Measurements from ENCODE around the gene IFITM5.

IFITM5 gene

DNA sequence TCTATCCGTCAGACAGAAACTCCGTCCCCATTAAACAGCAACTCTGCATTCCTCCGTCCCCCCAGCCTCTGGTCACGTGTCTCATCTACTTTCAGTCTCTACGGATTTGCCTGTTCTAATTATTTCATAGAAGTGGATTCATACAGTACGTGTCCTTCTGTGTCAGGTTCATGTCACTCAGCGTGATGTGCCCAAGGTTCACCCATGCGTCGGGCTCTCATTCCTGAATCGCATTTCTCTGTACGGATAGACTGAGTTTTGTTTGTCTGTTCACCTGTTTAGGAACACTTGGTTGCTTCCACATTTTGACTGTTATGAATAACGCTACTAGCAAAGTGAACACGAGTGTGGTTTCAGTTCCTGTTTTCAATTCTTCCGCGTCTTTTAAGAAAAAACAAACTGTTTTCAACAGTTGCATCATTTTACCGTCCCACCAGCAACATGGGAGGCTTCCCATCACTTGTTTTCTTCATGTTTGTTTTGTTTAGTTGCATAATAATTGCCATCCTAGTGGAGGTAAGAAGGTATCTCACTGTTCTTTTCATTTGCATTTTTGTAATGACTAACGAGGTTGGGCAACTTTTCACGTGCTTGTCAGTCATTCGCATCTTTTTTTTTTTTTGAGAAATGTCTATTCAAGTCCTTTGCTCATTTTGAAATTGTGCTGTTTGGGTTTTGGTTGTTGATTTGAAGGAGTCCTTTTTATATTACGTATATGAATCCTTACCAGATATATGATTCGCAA is 30.0 kb downstream of the IFITM5 start:
- no peak for DNase-seq

GRCh38 chr11:268716-269145 is 30.6 kb downstream of the IFITM5 start:
- peak in 8 of 56 donors; percentile 13 to 32 (median 22) for DNase-seq

- no peak for DNase-seq
Measured at GRCh38 chr11:267491-267994, 31.8 kb downstream of the IFITM5 start.

DNA sequence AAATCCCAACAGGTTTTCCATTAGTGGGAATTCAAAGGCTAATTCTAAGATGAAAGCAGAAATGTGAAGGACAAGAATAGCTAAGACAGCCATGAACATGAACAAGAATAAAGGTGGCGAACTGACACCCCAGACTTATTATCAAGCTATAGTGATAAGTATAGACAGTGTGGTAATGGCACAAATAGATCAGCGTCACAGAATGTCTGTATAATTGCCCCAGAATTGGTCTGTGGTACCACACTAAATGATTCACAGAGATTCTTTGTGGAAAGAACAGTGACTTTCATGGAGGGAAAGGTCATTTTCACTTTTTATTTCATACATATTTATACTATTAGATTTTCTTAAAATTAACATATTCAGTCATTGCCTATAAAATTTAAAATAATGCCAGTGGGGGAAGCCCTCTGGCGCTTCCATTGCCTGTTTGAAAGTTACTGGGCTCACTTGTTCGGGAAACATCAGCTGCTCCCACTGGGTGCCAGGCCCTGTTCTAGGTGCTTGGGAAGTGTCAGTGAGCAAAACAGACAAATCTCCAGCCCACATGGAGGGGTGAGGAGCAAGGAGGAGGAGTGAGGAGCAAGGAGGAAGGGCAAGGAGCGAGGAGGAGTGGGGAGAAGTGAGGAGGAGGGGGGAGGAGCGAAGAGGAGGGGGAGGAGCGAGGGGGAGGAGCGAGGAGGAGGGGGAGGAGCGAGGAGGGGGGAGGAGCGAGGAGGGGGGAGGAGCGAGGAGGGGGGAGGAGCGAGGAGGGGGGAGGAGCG is 32.5 kb downstream of the IFITM5 start:
- no peak for DNase-seq

DNA sequence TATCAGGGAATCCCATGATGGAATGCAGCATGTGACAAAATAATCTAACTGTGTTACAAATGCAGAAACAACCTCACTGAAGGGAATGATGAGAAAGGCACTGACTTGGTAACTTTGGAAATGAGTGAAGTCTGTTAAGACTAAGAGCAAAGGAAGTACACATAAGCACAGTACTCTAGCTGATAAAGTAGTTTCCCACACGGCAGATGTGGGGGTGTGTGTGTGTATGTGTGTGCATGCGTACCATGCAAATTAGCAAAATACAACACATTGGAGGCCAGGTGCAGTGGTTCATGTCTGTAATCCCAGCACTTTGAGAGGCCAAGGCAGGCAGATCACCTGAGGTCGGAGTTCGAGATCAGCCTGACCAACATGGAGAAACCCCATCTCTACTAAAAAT is 37.7 kb downstream of the IFITM5 start:
- no peak for DNase-seq

GRCh38 chr11:259413-259812 is 39.9 kb downstream of the IFITM5 start:
- no peak for DNase-seq

DNA sequence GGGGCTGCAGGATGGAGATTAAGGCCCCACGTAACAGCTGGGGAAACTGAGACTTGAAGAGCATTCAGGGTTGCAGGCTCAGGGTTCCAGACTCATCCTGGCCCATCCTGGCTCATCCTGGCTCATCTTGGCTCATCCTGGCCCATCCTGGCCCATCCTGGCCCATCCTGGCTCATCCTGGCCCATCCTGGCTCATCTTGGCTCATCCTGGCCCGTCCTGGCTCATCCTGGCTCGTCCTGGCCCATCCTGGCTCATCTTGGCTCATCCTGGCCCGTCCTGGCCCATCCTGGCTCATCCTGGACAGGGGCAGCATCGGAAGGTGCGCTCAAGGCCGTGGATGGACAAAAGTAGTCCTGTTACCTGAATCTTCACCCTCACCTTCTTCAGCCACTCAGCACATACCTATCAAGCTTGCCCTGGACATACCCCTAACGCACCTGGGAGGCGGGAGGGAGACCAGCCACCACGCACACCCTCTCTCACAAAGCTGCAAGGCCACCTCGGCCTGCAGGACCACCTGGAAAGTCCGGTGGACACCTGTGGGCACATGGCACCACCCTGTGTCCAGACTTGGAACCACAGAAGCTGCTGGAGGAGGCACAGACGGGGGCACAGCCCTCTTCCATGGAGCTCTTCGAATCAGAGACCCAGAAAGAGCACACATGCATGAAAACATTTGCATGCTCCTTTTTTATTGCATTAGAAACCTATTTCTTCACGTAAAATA is 41.4 kb downstream of the IFITM5 start:
- DNase-seq, result no peak

- DNase-seq, result no peak
Measured at GRCh38 chr11:256952-257737, 42.2 kb downstream of the IFITM5 start.

- DNase-seq, result no peak
Measured at GRCh38 chr11:255816-256215, 43.5 kb downstream of the IFITM5 start.

DNA sequence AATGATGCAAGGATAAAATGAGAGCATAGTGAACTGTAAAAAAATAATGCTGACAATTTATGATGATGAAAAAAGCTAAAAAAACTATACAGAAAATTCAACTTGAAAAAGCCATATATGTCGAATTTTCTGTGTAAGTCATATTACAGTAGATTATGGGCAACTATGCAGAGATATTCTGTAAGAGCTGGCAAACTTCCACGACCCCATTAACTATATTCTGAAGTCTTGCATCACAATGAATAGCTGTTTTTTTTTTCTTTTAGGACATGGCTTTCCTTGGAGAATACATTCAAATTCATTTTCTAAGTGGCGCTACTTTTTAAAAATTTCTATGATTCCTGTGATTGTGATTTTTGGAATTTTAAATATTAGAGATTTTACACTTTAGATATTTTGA is 44.1 kb downstream of the IFITM5 start:
- DNase-seq, result no peak

DNA sequence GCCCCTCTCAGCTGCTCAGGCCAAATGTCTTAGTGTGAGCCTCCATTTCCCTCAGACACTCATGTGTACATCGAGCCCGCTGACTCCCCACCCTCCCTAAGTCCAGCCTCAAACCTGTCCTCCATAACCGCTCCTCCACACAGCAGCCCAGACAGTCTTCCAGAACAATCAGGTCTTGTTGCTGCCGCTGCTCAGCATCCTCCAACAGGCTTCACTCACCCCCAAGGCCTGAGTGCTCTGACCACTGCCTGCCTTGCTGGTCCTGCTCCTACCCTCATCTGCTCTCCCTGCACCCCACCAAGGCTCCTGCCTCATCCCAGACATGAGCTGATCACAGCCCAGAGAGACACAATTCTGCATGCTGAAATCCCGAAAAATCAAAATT is 45.4 kb downstream of the IFITM5 start:
- no peak for DNase-seq

- no peak for DNase-seq
Measured at GRCh38 chr11:253160-253885, 46.0 kb downstream of the IFITM5 start.

DNA sequence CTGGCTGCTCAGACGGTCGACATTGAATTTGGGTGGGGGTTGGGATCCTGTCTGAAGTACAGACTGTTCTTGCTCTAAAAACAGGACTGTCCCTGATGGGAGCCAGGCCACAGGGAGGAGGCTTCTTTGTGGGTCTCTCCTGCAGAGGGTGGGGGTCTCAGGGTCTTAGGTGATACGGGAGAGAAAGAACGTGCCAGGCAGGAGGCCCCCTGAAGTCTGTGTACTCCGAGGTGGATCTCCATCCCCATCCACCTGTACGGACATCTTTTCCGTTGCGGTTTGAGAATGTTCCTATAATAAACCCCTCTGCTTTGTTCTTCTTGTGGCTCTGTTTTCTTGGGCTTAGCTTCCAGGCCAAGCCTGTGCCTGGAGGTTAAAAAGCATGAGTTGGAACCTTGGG is 46.7 kb downstream of the IFITM5 start:
- no peak for DNase-seq

DNA sequence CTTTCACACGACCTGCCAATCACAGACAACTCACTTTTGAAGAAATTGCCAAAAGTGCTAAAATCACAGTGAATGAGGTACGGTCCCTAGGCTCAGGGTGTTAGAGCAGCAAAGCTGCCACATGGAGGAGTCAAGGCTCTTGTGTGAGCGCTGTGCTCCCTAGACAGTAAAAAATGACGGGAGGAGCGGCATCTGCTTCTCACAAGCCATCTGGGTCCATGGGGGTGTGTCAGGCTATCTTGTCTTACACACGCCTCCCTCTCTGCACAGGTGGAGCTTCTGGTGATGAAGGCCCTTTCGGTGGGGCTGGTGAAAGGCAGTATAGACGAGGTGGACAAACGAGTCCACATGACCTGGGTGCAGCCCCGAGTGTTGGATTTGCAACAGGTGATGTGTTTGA is 47.8 kb downstream of the IFITM5 start:
- DNase-seq, result no peak

GRCh38 chr11:250740-251299 is 48.5 kb downstream of the IFITM5 start:
- DNase-seq, result peak in 14 of 56 donors; percentile 5 to 60 (median 22)

- DNase-seq, result no peak
Measured at GRCh38 chr11:250274-250673, 49.1 kb downstream of the IFITM5 start.

DNA sequence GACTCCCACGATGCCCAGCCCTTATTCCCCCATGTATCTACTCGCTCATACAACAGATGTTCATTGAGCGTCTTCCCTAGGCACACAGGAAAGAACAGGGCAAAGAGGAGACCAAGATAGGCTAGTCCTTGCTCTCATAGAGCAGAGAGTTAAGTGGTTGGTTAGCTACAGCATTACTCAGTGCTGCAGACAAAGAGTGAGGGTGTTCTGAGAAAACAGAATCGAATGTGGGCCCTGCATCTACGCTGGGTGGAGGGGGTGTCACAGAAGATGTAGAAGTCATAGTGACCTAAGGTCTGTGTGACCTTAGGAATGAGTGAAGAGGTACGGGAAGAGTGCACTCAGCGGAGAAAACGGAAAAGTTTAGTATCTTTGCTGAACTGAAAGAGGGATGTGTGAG is 50.3 kb downstream of the IFITM5 start:
- DNase-seq, result no peak
